CD14-positive monocyte (primary cell): ENCODE measurements around the gene PAFAH2. TPM values are rescaled to one million over a fixed set of nuclear protein-coding genes. Genes with fewer than 3 reads are reported as not detected.

Experiments used
- DNase-seq, 3 donors: peaks; one replicate each; pipeline ENCODE4 v3.0.0-alpha.2; 2011 to 2022
- H2AFZ ChIP-seq: 2 replicates; pipeline ENCODE4 v1.6.0; 2012; ENCODE audit warnings: mild to moderate bottlenecking, low read depth, low read length, inconsistent platforms; ENCODE audit not compliant: insufficient read depth, poor library complexity, severe bottlenecking
- H3K27ac ChIP-seq, 2 donors: 1 replicate in 1 of 2; 2 replicates in 1 of 2; pipeline ENCODE4 v1.5.1; 2012 to 2013; ENCODE audit warnings: low read length in 2 of 2, control low read depth in 1 of 2, inconsistent platforms in 1 of 2, low read depth in 1 of 2, mild to moderate bottlenecking in 1 of 2
- H3K27me3 ChIP-seq, 2 donors: one replicate each; pipeline versions ENCODE4 v1.6.0 to v1.6.1; 2011 to 2013; ENCODE audit warnings: low read length in 2 of 2; ENCODE audit not compliant: control insufficient read depth in 2 of 2, insufficient read depth in 2 of 2
- H3K36me3 ChIP-seq, 2 donors: replicated peaks in 1 of 2; 1 replicate in 1 of 2; 2 replicates in 1 of 2; pipeline versions ENCODE4 v1.5.1 to v1.6.1; 2012 to 2013; ENCODE audit warnings: low read length in 2 of 2, control low read depth in 1 of 2, inconsistent platforms in 1 of 2, mild to moderate bottlenecking in 1 of 2; ENCODE audit not compliant: insufficient read depth in 2 of 2, control insufficient read depth in 1 of 2
- H3K4me1 ChIP-seq, 2 donors: 1 replicate in 1 of 2; 2 replicates in 1 of 2; pipeline versions ENCODE4 v1.5.1 to v1.6.1; 2012 to 2013; ENCODE audit warnings: low read length in 2 of 2, control low read depth in 1 of 2, inconsistent platforms in 1 of 2, mild to moderate bottlenecking in 1 of 2, moderate library complexity in 1 of 2; ENCODE audit not compliant: insufficient read depth in 2 of 2, control insufficient read depth in 1 of 2
- H3K4me2 ChIP-seq: replicated peaks from 2 replicates; pipeline ENCODE3; 2012; ENCODE audit warnings: low read length, moderate library complexity, mild to moderate bottlenecking; ENCODE audit not compliant: poor library complexity, severe bottlenecking; ENCODE audit errors: extremely low read depth
- H3K4me3 ChIP-seq, 3 experiments: fragments of 200-600 bp in 1 of 3; sonication (generic) in 1 of 3; replicated peaks in 1 of 3; 1 replicate in 2 of 3; 2 replicates in 1 of 3; pipeline ENCODE4 v1.5.1; 2011 to 2013; ENCODE audit warnings: low read length in 3 of 3, mild to moderate bottlenecking in 3 of 3, control low read depth in 2 of 3, low read depth in 2 of 3, inconsistent platforms in 1 of 3, moderate library complexity in 1 of 3
- H3K79me2 ChIP-seq: 2 replicates; pipeline ENCODE4 v1.6.0; 2012; ENCODE audit warnings: mild to moderate bottlenecking, control low read depth, inconsistent platforms, low read length, moderate library complexity; ENCODE audit not compliant: insufficient read depth
- H3K9ac ChIP-seq: 2 replicates; pipeline ENCODE4 v1.6.0; 2017; ENCODE audit warnings: low read length, mild to moderate bottlenecking; ENCODE audit not compliant: insufficient read depth, poor library complexity, severe bottlenecking
- H3K9me3 ChIP-seq, 2 donors: replicated peaks in 1 of 2; 1 replicate in 1 of 2; 2 replicates in 1 of 2; pipeline versions ENCODE4 v1.5.1 to v1.6.1; 2012 to 2013; ENCODE audit warnings: low read length in 2 of 2, control low read depth in 1 of 2; ENCODE audit not compliant: control insufficient read depth in 1 of 2, insufficient read depth in 1 of 2
- H4K20me1 ChIP-seq: 2 replicates; pipeline ENCODE4 v1.6.0; 2012; ENCODE audit warnings: mild to moderate bottlenecking, low read length, control low read depth, moderate library complexity; ENCODE audit not compliant: insufficient read depth
- H3K27ac Mint-ChIP-seq, 7 donors: one replicate each; pipeline ENCODE4 v1.8.0; 2020; ENCODE audit warnings: mild to moderate bottlenecking in 7 of 7, mixed read lengths in 7 of 7, moderate library complexity in 6 of 7, inconsistent platforms in 2 of 7
- H3K27me3 Mint-ChIP-seq, 3 donors: one replicate each; pipeline ENCODE4 v1.8.0; 2021 to 2022; ENCODE audit warnings: low read depth in 3 of 3, mild to moderate bottlenecking in 3 of 3, mixed read lengths in 3 of 3, moderate library complexity in 3 of 3, inconsistent platforms in 1 of 3
- H3K36me3 Mint-ChIP-seq, 2 donors: one replicate each; pipeline ENCODE4 v1.8.0; 2020; ENCODE audit warnings: mixed read lengths in 2 of 2, inconsistent platforms in 1 of 2, mild to moderate bottlenecking in 1 of 2
- H3K4me1 Mint-ChIP-seq: one replicate; pipeline ENCODE4 v1.8.0; 2020; ENCODE audit warnings: mild to moderate bottlenecking, mixed read lengths
- H3K4me3 Mint-ChIP-seq, 2 donors: one replicate each; pipeline ENCODE4 v1.8.0; 2020; ENCODE audit warnings: mild to moderate bottlenecking in 2 of 2, mixed read lengths in 2 of 2, moderate library complexity in 1 of 2
- H3K9me3 Mint-ChIP-seq, 7 donors: one replicate each; pipeline ENCODE4 v1.8.0; 2020 to 2022; ENCODE audit warnings: mixed read lengths in 7 of 7, mild to moderate bottlenecking in 6 of 7, moderate library complexity in 6 of 7, inconsistent platforms in 2 of 7
- WGBS: methylation state at CpG from one replicate; pipeline ENCODE4 v1.1.5; 2013; ENCODE audit warnings: missing lambda C conversion rate; ENCODE audit not compliant: insufficient coverage; 5-methylcytosine and 5-hydroxymethylcytosine counted together
- intact Hi-C, 2 donors: fragments of 100-400 bp; cut with micrococcal nuclease; formaldehyde crosslinking; loops; one replicate each; pipeline versions ENCODE4 v1.15.0 to v1.15.1; 2023
- polyA plus RNA-seq, 3 donors: library from polyadenylated mRNA; depleted of rRNA in 1 of 3; unstranded in 2 of 3; stranded (reverse) in 1 of 3; fragments of 300-500 nt in 2 of 3; fragments of >200 nt in 1 of 3; fragmentation: Illumina TruSeq in 2 of 3; gene quantifications; 1 replicate in 2 of 3; 2 replicates in 1 of 3; pipeline ENCODE4 v1.2.3, GENCODE V29; 2012 to 2021
- TF ChIP-seq, protein P1 (sequence below): fragments of 200-600 bp; IDR thresholded peaks from one replicate; pipeline ENCODE4 v1.8.0; 2022; ENCODE audit warnings: antibody characterized with exemption, mild to moderate bottlenecking

The PAFAH2 gene
- polyA plus RNA-seq, 3 donors = 6.4 to 9.2 (median 6.8) TPM

- Mint-ChIP-seq H3K9me3 (no peaks in the 10 kb centered on the region), H3K4me3 (no peak overlapping the region), H3K36me3 (peaks cover 21 to 30% of the 10 kb centered on the region in 2 donors), H3K4me1 (peaks cover 51% of the 10 kb centered on the region), H3K27ac (peak overlapping the region in 1 of 7 donors; percentile 52), H3K27me3 (peaks cover 0 to 5% (median 0%) of the 10 kb centered on the region in 3 donors)
- DNase-seq = no peak
- no peak overlapping the region for H3K4me3 ChIP-seq
- H3K4me2 ChIP-seq = no peak overlapping the region
- H3K36me3 ChIP-seq = peaks cover 5 to 34% of the 10 kb centered on the region in 2 donors
- peaks cover 40% of the 10 kb centered on the region for H3K79me2 ChIP-seq
- intact Hi-C loops = no loop called here
- H3K27me3 ChIP-seq = no peaks in the 10 kb centered on the region
- no peaks in the 10 kb centered on the region for H3K9me3 ChIP-seq
- TF ChIP-seq, protein P1, sequence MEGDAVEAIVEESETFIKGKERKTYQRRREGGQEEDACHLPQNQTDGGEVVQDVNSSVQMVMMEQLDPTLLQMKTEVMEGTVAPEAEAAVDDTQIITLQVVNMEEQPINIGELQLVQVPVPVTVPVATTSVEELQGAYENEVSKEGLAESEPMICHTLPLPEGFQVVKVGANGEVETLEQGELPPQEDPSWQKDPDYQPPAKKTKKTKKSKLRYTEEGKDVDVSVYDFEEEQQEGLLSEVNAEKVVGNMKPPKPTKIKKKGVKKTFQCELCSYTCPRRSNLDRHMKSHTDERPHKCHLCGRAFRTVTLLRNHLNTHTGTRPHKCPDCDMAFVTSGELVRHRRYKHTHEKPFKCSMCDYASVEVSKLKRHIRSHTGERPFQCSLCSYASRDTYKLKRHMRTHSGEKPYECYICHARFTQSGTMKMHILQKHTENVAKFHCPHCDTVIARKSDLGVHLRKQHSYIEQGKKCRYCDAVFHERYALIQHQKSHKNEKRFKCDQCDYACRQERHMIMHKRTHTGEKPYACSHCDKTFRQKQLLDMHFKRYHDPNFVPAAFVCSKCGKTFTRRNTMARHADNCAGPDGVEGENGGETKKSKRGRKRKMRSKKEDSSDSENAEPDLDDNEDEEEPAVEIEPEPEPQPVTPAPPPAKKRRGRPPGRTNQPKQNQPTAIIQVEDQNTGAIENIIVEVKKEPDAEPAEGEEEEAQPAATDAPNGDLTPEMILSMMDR = no peak
- WGBS = 93% methylated on average over 6 of the region's 8 CpGs
- no peak overlapping the region for H2AFZ ChIP-seq
- peaks cover 41 to 47% of the 10 kb centered on the region in 2 donors for H3K4me1 ChIP-seq
- H3K9ac ChIP-seq = no peak overlapping the region
- no peak overlapping the region for H3K27ac ChIP-seq
- peaks cover 10% of the 10 kb centered on the region for H4K20me1 ChIP-seq
Measured at GRCh38 chr1:25993197-25993951, 4.5 kb downstream of the PAFAH2 start.

DNA sequence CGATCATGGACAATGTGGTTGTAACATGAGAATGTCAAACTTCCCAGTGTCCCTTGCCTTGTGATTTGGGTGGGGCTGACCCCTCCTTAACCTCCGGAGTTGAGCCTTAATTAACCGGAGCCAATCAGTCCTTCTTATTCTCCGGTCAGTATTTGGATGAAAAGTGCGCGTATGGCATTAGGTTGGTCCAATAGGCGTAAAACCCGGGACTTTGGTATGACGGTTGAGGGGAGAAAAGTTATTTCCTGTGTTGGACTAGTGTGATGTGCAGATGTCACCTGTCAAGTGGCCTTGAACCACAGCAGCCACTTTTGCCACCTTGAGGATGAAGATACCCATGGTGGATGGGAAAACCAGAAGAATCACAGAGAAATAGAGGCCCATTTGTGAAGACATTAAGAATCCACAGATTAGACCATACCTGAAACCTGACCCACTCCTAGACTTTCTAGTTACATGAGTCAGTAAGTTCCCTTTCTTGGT lies 5.1 kb downstream of the PAFAH2 start:
- Histone ChIP-seq H2AFZ (no peak overlapping the region), H3K9me3 (no peaks in the 10 kb centered on the region), H3K79me2 (peaks cover 40% of the 10 kb centered on the region), H3K4me2 (no peak overlapping the region), H3K27me3 (no peaks in the 10 kb centered on the region), H3K4me1 (peaks cover 39 to 44% of the 10 kb centered on the region in 2 donors), H3K9ac (no peak overlapping the region), H4K20me1 (peaks cover 10% of the 10 kb centered on the region), H3K27ac (no peak overlapping the region), H3K36me3 (peaks cover 11 to 41% of the 10 kb centered on the region in 2 donors), H3K4me3 (no peak overlapping the region)
- H3K27ac Mint-ChIP-seq = peak overlapping the region in 1 of 7 donors; percentile 70
- WGBS = 100% methylated on average over 1 of the region's 9 CpGs
- H3K36me3 Mint-ChIP-seq = peaks cover 28 to 36% of the 10 kb centered on the region in 2 donors
- no peak overlapping the region for H3K4me3 Mint-ChIP-seq
- no peaks in the 10 kb centered on the region for H3K9me3 Mint-ChIP-seq
- TF ChIP-seq, protein P1 = no peak
- peaks cover 48% of the 10 kb centered on the region for H3K4me1 Mint-ChIP-seq
- intact Hi-C loops = no loop called here
- H3K27me3 Mint-ChIP-seq = peaks cover 0 to 5% (median 0%) of the 10 kb centered on the region in 3 donors
- DNase-seq = no peak
